Panc1 (cell line): ENCODE results near the gene TLE5.

Experiments
- CTCF ChIP-seq: fragments of 450-650 bp; IDR thresholded peaks from 2 replicates; pipeline ENCODE4 v1.5.1; 2017; ENCODE audit warnings: mild to moderate bottlenecking
- POLR2AphosphoS5 ChIP-seq: IDR thresholded peaks from 2 replicates; pipeline ENCODE4 v1.6.1; 2012; ENCODE audit warnings: mild to moderate bottlenecking, low read depth, low read length, moderate library complexity
- REST ChIP-seq, 2 experiments: IDR thresholded peaks; 2 replicates each; pipeline ENCODE4 v1.6.1; 2011 to 2012; ENCODE audit warnings: low read depth in 2 of 2, control low read depth in 1 of 2, low read length in 1 of 2, mild to moderate bottlenecking in 1 of 2, moderate library complexity in 1 of 2; ENCODE audit not compliant: insufficient read depth in 1 of 2
- TCF7L2 ChIP-seq: IDR thresholded peaks from 2 replicates; pipeline ENCODE4 v1.6.1; 2011; ENCODE audit warnings: mild to moderate bottlenecking, low read depth, low read length, inconsistent platforms

- no peak for TF ChIP-seq CTCF
- no peak for TF ChIP-seq REST (IDR thresholded peaks at IDR 0.05; ENCODE audit: insufficient read depth in 1 of 2, low read depth in 2 of 2, low read length in 1 of 2)
- TF ChIP-seq POLR2AphosphoS5: no peak
- TF ChIP-seq TCF7L2: no peak
Measured at GRCh38 chr19:3041761-3042620, 20.3 kb downstream of the TLE5 start.
